CD4-positive, alpha-beta memory T cell (primary cell): ENCODE data around the gene SF3A1. TPM values are rescaled to one million over a fixed set of nuclear protein-coding genes. Genes with fewer than 3 reads are reported as not detected.
"Not testable (repeated sequence)": the region's sequence is repeated elsewhere in the genome, so short reads cannot be mapped to it uniquely, and the experiment has no call there.

ENCODE experiments used
- CTCF ChIA-PET: fragments of 350-600 bp; sonication (Branson Sonifier 250); formaldehyde crosslinking; loops from one replicate; lab custom pipeline; 2021; ENCODE audit warnings: inconsistent platforms; ENCODE audit not compliant: partially characterized antibody; lab: Charles Lee
- POLR2A ChIA-PET: fragments of 350-600 bp; sonication (Branson Sonifier 250); formaldehyde crosslinking; loops from one replicate; lab custom pipeline; 2021; ENCODE audit not compliant: partially characterized antibody; lab: Charles Lee
- DNase-seq, 5 donors: peaks; one replicate each; pipeline versions ENCODE4 v3.0.0 to v3.0.0-alpha.2; 2020 to 2022; ENCODE audit warnings: mixed read lengths in 1 of 5
- H3K27ac ChIP-seq: one replicate; pipeline ENCODE4 v1.7.0; 2013; ENCODE audit warnings: low read depth, low read length
- H3K27me3 ChIP-seq: 2 replicates; pipeline ENCODE4 v1.7.0; 2013; ENCODE audit warnings: mild to moderate bottlenecking, low read length, moderate library complexity; ENCODE audit not compliant: insufficient read depth
- H3K36me3 ChIP-seq: 2 replicates; pipeline ENCODE4 v1.7.0; 2013; ENCODE audit warnings: mild to moderate bottlenecking, low read length, moderate library complexity; ENCODE audit not compliant: insufficient read depth
- H3K4me1 ChIP-seq: 2 replicates; pipeline ENCODE4 v1.7.0; 2013; ENCODE audit warnings: mild to moderate bottlenecking, low read length, moderate library complexity; ENCODE audit not compliant: insufficient read depth
- H3K4me3 ChIP-seq, 2 donors: one replicate each; pipeline ENCODE4 v1.7.0; 2013; ENCODE audit warnings: low read length in 2 of 2, mild to moderate bottlenecking in 1 of 2
- H3K9me3 ChIP-seq, 2 donors: one replicate each; pipeline ENCODE4 v1.7.0; 2013; ENCODE audit warnings: low read length in 2 of 2, control low read depth in 1 of 2; ENCODE audit not compliant: control insufficient read depth in 1 of 2
- H3K27ac Mint-ChIP-seq, 7 donors: one replicate each; pipeline ENCODE4 v1.8.0; 2020 to 2021; ENCODE audit warnings: mixed read lengths in 7 of 7, mild to moderate bottlenecking in 6 of 7, inconsistent platforms in 3 of 7, moderate library complexity in 3 of 7
- H3K27me3 Mint-ChIP-seq, 2 donors: one replicate each; pipeline ENCODE4 v1.8.0; 2020 to 2021; ENCODE audit warnings: mixed read lengths in 2 of 2
- H3K36me3 Mint-ChIP-seq, 2 donors: one replicate each; pipeline ENCODE4 v1.8.0; 2020 to 2021; ENCODE audit warnings: mixed read lengths in 2 of 2, inconsistent platforms in 1 of 2, mild to moderate bottlenecking in 1 of 2
- H3K4me1 Mint-ChIP-seq, 4 donors: one replicate each; pipeline ENCODE4 v1.8.0; 2020 to 2021; ENCODE audit warnings: mixed read lengths in 4 of 4, mild to moderate bottlenecking in 1 of 4
- H3K4me3 Mint-ChIP-seq, 8 donors: one replicate each; pipeline ENCODE4 v1.8.0; 2020 to 2021; ENCODE audit warnings: mixed read lengths in 8 of 8, mild to moderate bottlenecking in 7 of 8, moderate library complexity in 6 of 8, inconsistent platforms in 3 of 8
- H3K9me3 Mint-ChIP-seq, 8 donors: one replicate each; pipeline ENCODE4 v1.8.0; 2020 to 2021; ENCODE audit warnings: mixed read lengths in 8 of 8, mild to moderate bottlenecking in 5 of 8, inconsistent platforms in 3 of 8, moderate library complexity in 1 of 8
- intact Hi-C: fragments of 100-400 bp; cut with micrococcal nuclease; formaldehyde crosslinking; loops from one replicate; pipeline ENCODE4 v1.15.1; 2023
- polyA plus RNA-seq, 2 donors: library from polyadenylated mRNA; unstranded; fragments of 300-500 nt; fragmentation: Illumina TruSeq; gene quantifications; one replicate each; pipeline ENCODE4 v1.2.3, GENCODE V29; 2021
- total RNA-seq, 2 experiments: library from RNA; stranded (reverse); gene quantifications; one replicate each; pipeline ENCODE4 v1.2.3, GENCODE V29; 2021

The SF3A1 gene
- total and polyA plus RNA-seq, 4 experiments from 2014 or later, result 44.0 to 301 (median 217) TPM

GRCh38 chr22:30347255-30347892, 9.3 kb downstream of the SF3A1 start:
- Mint-ChIP-seq H3K9me3 (no peaks in the 10 kb centered on the region), H3K27ac (peak overlapping the region; percentile 17 to 88 (median 82)), H3K36me3 (peaks cover 66 to 87% of the 10 kb centered on the region in 2 donors), H3K27me3 (no peaks in the 10 kb centered on the region), H3K4me3 (peak overlapping the region in 6 of 8 donors; percentile 4 to 70 (median 37)), H3K4me1 (peaks cover 37 to 74% (median 51%) of the 10 kb centered on the region in 4 donors)
- CTCF ChIA-PET, result interaction anchor here (0.9 to 2.2 kb wide), 3 partner anchors 22 to 84 kb away, joined by 4 to 12 read pairs (median 4); no protein-coding TSS in a partner anchor
- no peaks in the 10 kb centered on the region for H3K9me3 ChIP-seq
- H3K27ac ChIP-seq, result no peak overlapping the region
- intact Hi-C loops, result no loop called here
- H3K27me3 ChIP-seq, result no peaks in the 10 kb centered on the region
- peaks cover 78% of the 10 kb centered on the region for H3K36me3 ChIP-seq
- DNase-seq, result no peak
- no peak overlapping the region for H3K4me3 ChIP-seq
- H3K4me1 ChIP-seq, result peaks cover 71% of the 10 kb centered on the region
- POLR2A ChIA-PET, result interaction anchor here (1.0 to 3.4 kb wide), 9 partner anchors 9 to 58 kb away, joined by 3 to 13 read pairs (median 6); partner anchors contain the start of genes CASTOR1, CCDC157, RNF215 and SF3A1

- Mint-ChIP-seq H3K27me3 (no peaks in the 10 kb centered on the region), H3K4me1 (peaks cover 25 to 48% (median 33%) of the 10 kb centered on the region in 4 donors), H3K4me3 (peak overlapping the region in 6 of 8 donors; percentile 11 to 60 (median 34)), H3K9me3 (no peaks in the 10 kb centered on the region), H3K36me3 (peaks cover 70 to 88% of the 10 kb centered on the region in 2 donors), H3K27ac (peak overlapping the region; percentile 57 to 87 (median 69))
- Histone ChIP-seq H3K4me3 (no peak overlapping the region), H3K27ac (peak overlapping the region; percentile 23), H3K9me3 (no peaks in the 10 kb centered on the region), H3K36me3 (peaks cover 82% of the 10 kb centered on the region), H3K27me3 (no peaks in the 10 kb centered on the region), H3K4me1 (peaks cover 50% of the 10 kb centered on the region)
- intact Hi-C loops, result no loop called here
- ChIA-PET CTCF (interaction anchor here (2.1 kb wide), 1 partner anchor 59 kb away, joined by 4 read pairs; no protein-coding TSS in a partner anchor), POLR2A (interaction anchor here (1.1 to 3.3 kb wide), 3 partner anchors 17 to 47 kb away, joined by 3 to 21 read pairs (median 4); partner anchors contain the start of gene TBC1D10A)
- DNase-seq, result peak in 4 of 5 donors; percentile 17 to 36 (median 25)
Observed at GRCh38 chr22:30344447-30345200, 12.1 kb downstream of the SF3A1 start.

GRCh38 chr22:30340911-30341685, 15.6 kb downstream of the SF3A1 start:
- intact Hi-C loops, result no loop called here
- no peak overlapping the region for H3K27ac Mint-ChIP-seq
- Histone ChIP-seq H3K4me1 (peaks cover 22% of the 10 kb centered on the region), H3K27ac (no peak overlapping the region), H3K9me3 (no peaks in the 10 kb centered on the region), H3K36me3 (peaks cover 98% of the 10 kb centered on the region), H3K27me3 (no peaks in the 10 kb centered on the region), H3K4me3 (no peak overlapping the region)
- peaks cover 12 to 18% (median 16%) of the 10 kb centered on the region in 4 donors for H3K4me1 Mint-ChIP-seq
- no peaks in the 10 kb centered on the region for H3K27me3 Mint-ChIP-seq
- no peaks in the 10 kb centered on the region for H3K9me3 Mint-ChIP-seq
- H3K4me3 Mint-ChIP-seq, result no peak overlapping the region
- ChIA-PET CTCF (interaction anchor here (1.1 to 3.4 kb wide), 2 partner anchors 53 to 233 kb away, joined by 3 to 17 read pairs; no protein-coding TSS in a partner anchor), POLR2A (interaction anchor here (1.0 to 2.7 kb wide), 5 partner anchors 8 to 50 kb away, joined by 3 to 11 read pairs (median 4); partner anchors contain the start of genes CCDC157 and SF3A1)
- H3K36me3 Mint-ChIP-seq, result peaks cover 84 to 95% of the 10 kb centered on the region in 2 donors
- DNase-seq, result no peak

- intact Hi-C loops, result no loop called here
- Histone ChIP-seq H3K4me1 (peaks cover 2% of the 10 kb centered on the region), H3K27ac (no peak overlapping the region), H3K36me3 (peaks cover 98% of the 10 kb centered on the region), H3K9me3 (no peaks in the 10 kb centered on the region), H3K27me3 (no peaks in the 10 kb centered on the region), H3K4me3 (no peak overlapping the region)
- H3K9me3 Mint-ChIP-seq, result no peaks in the 10 kb centered on the region
- POLR2A ChIA-PET, result interaction anchor here (1.0 kb wide), 1 partner anchor 144 kb away, joined by 3 read pairs; no protein-coding TSS in a partner anchor
- peak overlapping the region in 1 of 7 donors; percentile 30 for H3K27ac Mint-ChIP-seq
- CTCF ChIA-PET, result interaction anchor here (1.4 to 1.5 kb wide), 2 partner anchors 15 to 75 kb away, joined by 3 read pairs; no protein-coding TSS in a partner anchor
- peaks cover 3 to 10% (median 6%) of the 10 kb centered on the region in 4 donors for H3K4me1 Mint-ChIP-seq
- no peaks in the 10 kb centered on the region for H3K27me3 Mint-ChIP-seq
- peaks cover 82 to 97% of the 10 kb centered on the region in 2 donors for H3K36me3 Mint-ChIP-seq
- no peak overlapping the region for H3K4me3 Mint-ChIP-seq
- no peak for DNase-seq
Observed at GRCh38 chr22:30338802-30339201, 17.9 kb downstream of the SF3A1 start.

DNA sequence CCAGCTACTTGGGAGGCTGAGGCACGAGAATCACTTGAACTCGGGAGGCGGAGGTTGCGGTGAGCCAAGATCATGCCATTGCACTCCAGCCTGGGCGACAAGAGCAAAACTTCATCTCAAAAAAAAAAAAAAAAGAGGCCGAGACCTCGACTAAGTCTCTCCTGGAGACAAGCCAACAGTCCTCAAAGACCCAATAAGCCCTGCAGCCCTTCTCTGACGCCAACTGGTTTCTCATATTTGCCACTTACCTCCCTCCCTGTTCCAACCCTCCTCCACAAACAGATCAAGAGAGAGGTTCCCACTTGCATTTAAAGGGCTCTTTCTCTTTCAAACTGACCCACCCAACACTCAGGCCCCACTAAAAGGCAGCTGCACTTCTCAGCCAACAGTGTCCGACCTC, 18.4 kb downstream of the SF3A1 start:
- H3K27me3 Mint-ChIP-seq, H3K4me1 ChIP-seq, H3K27me3 ChIP-seq, intact Hi-C loops, H3K27ac ChIP-seq, H3K4me3 ChIP-seq, H3K9me3 ChIP-seq, H3K4me3 Mint-ChIP-seq, H3K9me3 Mint-ChIP-seq, DNase-seq: not testable (repeated sequence)
- H3K36me3 ChIP-seq, result peaks cover 98% of the 10 kb centered on the region
- ChIA-PET POLR2A (interaction anchor here (1.0 kb wide), 1 partner anchor 143 kb away, joined by 3 read pairs; no protein-coding TSS in a partner anchor), CTCF (interaction anchor here (1.4 to 1.5 kb wide), 2 partner anchors 15 to 75 kb away, joined by 3 read pairs; no protein-coding TSS in a partner anchor)
- Mint-ChIP-seq H3K27ac (peak overlapping the region in 1 of 7 donors; percentile 30), H3K36me3 (peaks cover 82 to 97% of the 10 kb centered on the region in 2 donors), H3K4me1 (peaks cover 3 to 15% (median 6%) of the 10 kb centered on the region in 4 donors)

GRCh38 chr22:30337461-30337778, 19.3 kb downstream of the SF3A1 start:
- H3K4me1 ChIP-seq, result peaks cover 6% of the 10 kb centered on the region
- Mint-ChIP-seq H3K27ac (no peak overlapping the region), H3K9me3 (no peaks in the 10 kb centered on the region), H3K36me3 (peaks cover 78 to 97% of the 10 kb centered on the region in 2 donors), H3K4me3 (no peak overlapping the region), H3K27me3 (no peaks in the 10 kb centered on the region), H3K4me1 (peaks cover 0 to 15% (median 8%) of the 10 kb centered on the region in 4 donors)
- ChIA-PET POLR2A (interaction anchor here (2.1 to 3.1 kb wide), 2 partner anchors 10 kb away, joined by 6 to 25 read pairs; partner anchors contain the start of gene TBC1D10A), CTCF (interaction anchor here (1.5 kb wide), 1 partner anchor 74 kb away, joined by 3 read pairs; no protein-coding TSS in a partner anchor)
- intact Hi-C loops, result no loop called here
- no peak overlapping the region for H3K4me3 ChIP-seq
- H3K9me3 ChIP-seq, result no peaks in the 10 kb centered on the region
- no peak overlapping the region for H3K27ac ChIP-seq
- DNase-seq, result no peak
- peaks cover 98% of the 10 kb centered on the region for H3K36me3 ChIP-seq
- H3K27me3 ChIP-seq, result no peaks in the 10 kb centered on the region
